Upper lobe of right lung (tissue), 1 donor: ENCODE results near the gene NEUROG2. TPM values are rescaled to one million over a fixed set of nuclear protein-coding genes. Genes with fewer than 3 reads are reported as not detected.

Experiments
- ATAC-seq: fragments of 200-7000 bp; cut with Tn5 transposase; one replicate; pipeline ENCODE4 v1.9.1; 2020; ENCODE audit warnings: mild to moderate bottlenecking, moderate library complexity
- DNase-seq: peaks from one replicate; pipeline ENCODE4 v3.0.0-alpha.2; 2020
- H3K27ac ChIP-seq: fragments of 200-600 bp; one replicate; pipeline ENCODE4 v1.8.0; 2022
- H3K27me3 ChIP-seq: fragments of 200-600 bp; one replicate; pipeline ENCODE4 v1.8.0; 2022; ENCODE audit warnings: mild to moderate bottlenecking
- H3K36me3 ChIP-seq: fragments of 200-600 bp; one replicate; pipeline ENCODE4 v1.8.0; 2022
- H3K4me1 ChIP-seq: fragments of 200-600 bp; one replicate; pipeline ENCODE4 v1.8.0; 2022
- H3K4me3 ChIP-seq: fragments of 200-600 bp; one replicate; pipeline ENCODE4 v1.8.0; 2022; ENCODE audit warnings: mild to moderate bottlenecking
- H3K9me3 ChIP-seq: fragments of 200-600 bp; one replicate; pipeline ENCODE4 v1.8.0; 2022
- CTCF ChIP-seq: fragments of 200-600 bp; IDR thresholded peaks from one replicate; pipeline ENCODE4 v1.8.0; 2022; ENCODE audit warnings: antibody characterized with exemption
- intact Hi-C: fragments of 100-400 bp; cut with DNase I; formaldehyde crosslinking; loops from one replicate; pipeline ENCODE4 v1.11.0; 2022
- total RNA-seq: library from RNA; stranded (reverse); fragmentation: NEBNext Ultra II Directional; extraction: Animal tissue kit (Norgen Biotek cat#: 25700); gene quantifications from one replicate; pipeline ENCODE4 v1.2.1, GENCODE V29; 2021
- donor health status: DM: no; HTN: yes; CAD: no; lungs with severe emphysema.

The NEUROG2 gene
- total RNA-seq, 1 donor from 2014 or later, result not detected

- H3K4me1 ChIP-seq, result no peaks in the 10 kb centered on the region
- H3K36me3 ChIP-seq, result no peaks in the 10 kb centered on the region
- DNase-seq (no peak), ATAC-seq (no peak)
- H3K9me3 ChIP-seq, result no peaks in the 10 kb centered on the region
- H3K4me3 ChIP-seq, result no peak overlapping the region
- intact Hi-C loops, result no loop called here
- H3K27ac ChIP-seq, result no peak overlapping the region
- H3K27me3 ChIP-seq, result no peaks in the 10 kb centered on the region
- no peak for TF ChIP-seq CTCF
Measured at GRCh38 chr4:112545346-112545745, 29.4 kb upstream of the NEUROG2 start.

- intact Hi-C loops, result no loop called here
- TF ChIP-seq CTCF, result no peak
- DNase-seq (no peak), ATAC-seq (no peak)
- Histone ChIP-seq H3K27ac (no peak overlapping the region), H3K4me1 (no peaks in the 10 kb centered on the region), H3K9me3 (no peaks in the 10 kb centered on the region), H3K27me3 (no peaks in the 10 kb centered on the region), H3K36me3 (no peaks in the 10 kb centered on the region), H3K4me3 (no peak overlapping the region)
Measured at GRCh38 chr4:112540695-112541094, 24.7 kb upstream of the NEUROG2 start.

GRCh38 chr4:112536123-112536522 is 20.1 kb upstream of the NEUROG2 start:
- intact Hi-C loops, result no loop called here
- Histone ChIP-seq H3K9me3 (no peaks in the 10 kb centered on the region), H3K27me3 (no peaks in the 10 kb centered on the region), H3K27ac (no peak overlapping the region), H3K4me1 (no peaks in the 10 kb centered on the region), H3K4me3 (no peak overlapping the region), H3K36me3 (no peaks in the 10 kb centered on the region)
- no peak for ATAC-seq
- no peak for DNase-seq
- TF ChIP-seq CTCF, result no peak

- intact Hi-C loops, result no loop called here
- no peaks in the 10 kb centered on the region for H3K9me3 ChIP-seq
- peaks cover 10% of the 10 kb centered on the region for H3K27me3 ChIP-seq
- no peak for ATAC-seq
- no peak for TF ChIP-seq CTCF
- H3K27ac ChIP-seq, result no peak overlapping the region
- no peak for DNase-seq
- H3K4me3 ChIP-seq, result no peak overlapping the region
- no peaks in the 10 kb centered on the region for H3K36me3 ChIP-seq
- H3K4me1 ChIP-seq, result no peaks in the 10 kb centered on the region
Measured at GRCh38 chr4:112532267-112532666, 16.3 kb upstream of the NEUROG2 start.

GRCh38 chr4:112531146-112531545 is 15.2 kb upstream of the NEUROG2 start:
- Histone ChIP-seq H3K4me1 (no peaks in the 10 kb centered on the region), H3K4me3 (no peak overlapping the region), H3K27me3 (peaks cover 17% of the 10 kb centered on the region), H3K27ac (no peak overlapping the region), H3K9me3 (no peaks in the 10 kb centered on the region), H3K36me3 (no peaks in the 10 kb centered on the region)
- no peak for TF ChIP-seq CTCF
- DNase-seq (no peak), ATAC-seq (no peak)
- intact Hi-C loops, result no loop called here

GRCh38 chr4:112526061-112526460 is 10.1 kb upstream of the NEUROG2 start:
- Histone ChIP-seq H3K9me3 (no peaks in the 10 kb centered on the region), H3K27me3 (peaks cover 56% of the 10 kb centered on the region), H3K4me1 (peaks cover 14% of the 10 kb centered on the region), H3K4me3 (no peak overlapping the region), H3K36me3 (no peaks in the 10 kb centered on the region), H3K27ac (no peak overlapping the region)
- intact Hi-C loops, result loop anchor here (10.0 kb wide), 1 partner anchor 201 kb away; no protein-coding TSS in a partner anchor
- DNase-seq (no peak), ATAC-seq (no peak)
- no peak for TF ChIP-seq CTCF
